ENCODE results near the gene CHRDL2. TPM values are rescaled to one million over a fixed set of nuclear protein-coding genes. Genes with fewer than 3 reads are reported as not detected.

CHRDL2 gene
- not detected in 2 replicates for total RNA-seq (ENCODE audit: low replicate concordance)

DNA sequence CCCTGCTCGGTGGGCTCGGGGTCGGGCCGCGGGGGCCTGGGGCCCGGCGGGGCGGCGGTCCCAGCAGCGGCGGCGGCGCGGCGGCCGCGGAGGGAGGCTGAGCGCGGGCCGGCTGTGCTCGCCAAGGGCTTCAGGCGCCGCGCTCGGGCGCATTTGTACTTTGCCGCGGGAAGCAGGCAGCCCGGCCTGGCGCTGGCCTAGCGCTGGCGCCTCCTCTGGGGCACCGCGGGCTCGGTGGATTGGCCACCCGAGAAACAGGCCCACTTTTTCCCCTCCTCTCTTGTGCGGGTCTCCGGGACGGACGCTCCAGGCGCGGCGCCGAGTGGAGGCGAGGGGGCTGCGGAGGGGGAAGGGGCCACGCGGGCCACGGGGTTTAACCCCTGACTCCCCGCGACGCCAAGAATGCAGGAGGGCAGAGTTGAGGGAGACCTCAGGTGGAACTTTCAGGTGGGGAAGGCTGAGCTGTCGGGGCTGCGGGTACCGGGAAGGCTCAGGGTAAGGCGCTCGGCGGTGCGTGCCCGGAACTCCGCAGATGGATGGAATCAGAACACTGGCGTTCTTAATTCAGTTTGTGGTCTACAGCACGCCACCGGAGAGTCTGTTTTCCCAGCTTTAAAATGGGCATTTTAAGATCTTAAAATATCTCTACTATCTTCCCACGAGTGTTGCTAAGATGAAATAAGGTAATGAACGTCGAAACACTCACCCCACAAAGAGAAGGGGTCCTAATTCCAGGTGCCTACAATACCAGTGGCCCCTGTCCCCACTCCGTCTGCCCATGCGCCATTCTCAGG, at the start of gene CHRDL2:
TSS of gene CHRDL2 (minus strand) at position 126 of the 794 bp plus-strand sequence. CDS start 538 bp downstream, outside the sequence.

GRCh38 chr11:74748211-74749126, 17.2 kb upstream of the CHRDL2 start, which contains the start of gene RNF169:
TSS of gene RNF169 (plus strand) at chr11:74748849. CDS start at chr11:74748881, 32 bp downstream.

Other genes starting within 250 kb of the CHRDL2 start
- gene LIPT2, start 237.7 kb downstream of the CHRDL2 start, total RNA-seq (ENCODE audit: low replicate concordance): 2.2 and 3.9 TPM in 2 replicates
- 5.1 and 7.0 TPM in 2 replicates for gene POLD3, start 138.8 kb downstream of the CHRDL2 start, total RNA-seq (ENCODE audit: low replicate concordance)
- gene RNF169, start 17.4 kb upstream of the CHRDL2 start, total RNA-seq (ENCODE audit: low replicate concordance): 14.4 and 24.0 TPM in 2 replicates
- gene XRRA1, start 217.7 kb upstream of the CHRDL2 start, total RNA-seq (ENCODE audit: low replicate concordance): 2.9 and 8.9 TPM in 2 replicates
- 22.3 and 56.0 TPM in 2 replicates for gene SPCS2, start 217.8 kb upstream of the CHRDL2 start, total RNA-seq (ENCODE audit: low replicate concordance)